Testis (tissue), 3 donors: ENCODE data around the gene UBA6. TPM values are rescaled to one million over a fixed set of nuclear protein-coding genes. Genes with fewer than 3 reads are reported as not detected.
"Not testable (repeated sequence)": the region's sequence is repeated elsewhere in the genome, so short reads cannot be mapped to it uniquely, and the experiment has no call there.

Experiments
- DNase-seq: peaks from one replicate; pipeline ENCODE4 v3.0.0-alpha.2; 2019
- H3K27ac ChIP-seq, 2 donors: fragments of 200-600 bp; sonication (generic); one replicate each; pipeline ENCODE4 v1.5.1; 2019
- H3K27me3 ChIP-seq: fragments of 200-600 bp; sonication (generic); one replicate; pipeline ENCODE4 v1.5.1; 2019
- H3K36me3 ChIP-seq: fragments of 200-600 bp; sonication (generic); one replicate; pipeline ENCODE4 v1.5.1; 2017; ENCODE audit warnings: low read depth; ENCODE audit errors: missing control alignments
- H3K4me1 ChIP-seq: fragments of 200-600 bp; sonication (generic); one replicate; pipeline ENCODE4 v1.5.1; 2019
- H3K4me3 ChIP-seq, 2 donors: fragments of 200-600 bp; sonication (generic); one replicate each; pipeline ENCODE4 v1.5.1; 2017 to 2019
- H3K9me3 ChIP-seq: fragments of 200-600 bp; sonication (generic); one replicate; pipeline ENCODE4 v1.5.1; 2017
- POLR2A ChIP-seq: fragments of 450-650 bp; IDR thresholded peaks from one replicate; pipeline ENCODE4 v1.6.1; 2017; ENCODE audit warnings: antibody characterized with exemption, mild to moderate bottlenecking, moderate library complexity
- WGBS, 2 donors: methylation state at CpG; one replicate each; pipeline ENCODE4 v1.1.5; 2018; 5-methylcytosine and 5-hydroxymethylcytosine counted together
- intact Hi-C: fragments of 100-400 bp; cut with DNase I; formaldehyde crosslinking; loops from one replicate; pipeline ENCODE4 v1.15.1; 2023; ENCODE audit warnings: low total_unique reads
- polyA plus RNA-seq: library from polyadenylated mRNA; stranded (reverse); fragments of 350-450 nt; fragmentation: Illumina TruSeq; extraction: RNeasy Lipid Tissue Mini Kit (QIAGEN cat#74804); gene quantifications from one replicate; pipeline ENCODE4 v1.2.3, GENCODE V29; 2014; ENCODE audit warnings: low read depth, low replicate concordance; ENCODE audit not compliant: insufficient read depth
- total RNA-seq, 2 donors: library from RNA; depleted of rRNA; stranded (reverse); fragments of >200 nt; gene quantifications; one replicate each; pipeline ENCODE4 v1.2.3, GENCODE V29; 2016
- TF ChIP-seq, protein P1 (sequence below), 3 experiments: fragments of 450-650 bp in 2 of 3; fragments of 200-600 bp in 1 of 3; sonication (generic) in 1 of 3; IDR thresholded peaks; one replicate each; pipeline ENCODE4 v1.5.1; 2016 to 2019; ENCODE audit warnings: antibody characterized with exemption in 3 of 3, mild to moderate bottlenecking in 2 of 3, moderate library complexity in 1 of 3

Gene UBA6
- total and polyA plus RNA-seq, 3 donors from 2014 or later, result 19.7 to 86.8 (median 76.2) TPM

DNA sequence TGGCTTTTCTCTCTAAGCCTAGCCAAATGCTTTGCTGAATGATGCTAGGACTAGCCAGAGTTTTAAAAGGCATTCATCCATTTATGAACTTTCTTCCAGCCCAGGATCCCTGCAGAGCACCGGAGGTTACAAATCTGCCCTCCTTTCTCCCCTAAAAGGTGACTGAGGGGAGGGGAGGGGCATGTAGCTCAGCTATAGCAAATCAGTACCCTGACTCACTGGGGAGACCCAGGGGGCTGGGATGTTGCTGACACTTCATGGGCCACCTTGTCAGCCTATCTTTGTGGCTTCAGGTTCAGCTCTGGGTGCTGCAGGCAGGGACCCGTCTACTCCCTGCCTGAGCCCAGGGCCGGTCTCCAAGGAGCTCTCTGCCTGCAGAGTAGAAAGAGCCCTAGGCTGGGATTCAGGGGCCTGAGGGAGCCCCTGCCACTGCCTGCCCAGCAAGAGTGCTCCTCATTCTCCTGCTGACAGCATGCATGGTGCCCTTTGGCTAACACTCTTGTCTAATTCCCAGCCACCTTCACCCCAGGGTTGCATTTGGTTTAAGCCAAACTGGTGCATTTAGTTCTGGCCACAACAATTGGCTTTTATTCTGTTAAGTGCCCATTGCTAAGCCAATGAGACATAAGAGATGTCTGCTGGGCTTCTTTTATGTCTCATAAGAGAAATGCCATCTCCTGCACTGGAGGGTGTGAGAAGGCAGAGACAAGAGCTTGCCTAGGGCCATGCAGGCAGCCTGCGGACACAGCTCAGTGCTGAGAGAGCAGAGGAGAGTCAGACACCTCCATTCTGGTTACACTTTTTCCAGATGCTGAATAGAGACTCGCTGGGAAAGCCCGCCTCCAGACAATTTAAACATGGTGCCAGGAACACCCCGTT, 11.9 kb upstream of the UBA6 start:
- H3K36me3 ChIP-seq, result no peaks in the 10 kb centered on the region
- intact Hi-C loops, result no loop called here
- WGBS, 2 donors, result 78 to 86% methylated on average over 5 of the region's 7 CpGs
- H3K27me3 ChIP-seq, result no peaks in the 10 kb centered on the region
- no peak overlapping the region for H3K27ac ChIP-seq
- H3K9me3 ChIP-seq, result no peaks in the 10 kb centered on the region
- no peak for DNase-seq
- H3K4me3 ChIP-seq, result no peak overlapping the region
- H3K4me1 ChIP-seq, result no peaks in the 10 kb centered on the region
- TF ChIP-seq, protein P1, sequence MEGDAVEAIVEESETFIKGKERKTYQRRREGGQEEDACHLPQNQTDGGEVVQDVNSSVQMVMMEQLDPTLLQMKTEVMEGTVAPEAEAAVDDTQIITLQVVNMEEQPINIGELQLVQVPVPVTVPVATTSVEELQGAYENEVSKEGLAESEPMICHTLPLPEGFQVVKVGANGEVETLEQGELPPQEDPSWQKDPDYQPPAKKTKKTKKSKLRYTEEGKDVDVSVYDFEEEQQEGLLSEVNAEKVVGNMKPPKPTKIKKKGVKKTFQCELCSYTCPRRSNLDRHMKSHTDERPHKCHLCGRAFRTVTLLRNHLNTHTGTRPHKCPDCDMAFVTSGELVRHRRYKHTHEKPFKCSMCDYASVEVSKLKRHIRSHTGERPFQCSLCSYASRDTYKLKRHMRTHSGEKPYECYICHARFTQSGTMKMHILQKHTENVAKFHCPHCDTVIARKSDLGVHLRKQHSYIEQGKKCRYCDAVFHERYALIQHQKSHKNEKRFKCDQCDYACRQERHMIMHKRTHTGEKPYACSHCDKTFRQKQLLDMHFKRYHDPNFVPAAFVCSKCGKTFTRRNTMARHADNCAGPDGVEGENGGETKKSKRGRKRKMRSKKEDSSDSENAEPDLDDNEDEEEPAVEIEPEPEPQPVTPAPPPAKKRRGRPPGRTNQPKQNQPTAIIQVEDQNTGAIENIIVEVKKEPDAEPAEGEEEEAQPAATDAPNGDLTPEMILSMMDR (IDR thresholded peaks at IDR 0.05), result no peak
- no peak for TF ChIP-seq POLR2A

DNA sequence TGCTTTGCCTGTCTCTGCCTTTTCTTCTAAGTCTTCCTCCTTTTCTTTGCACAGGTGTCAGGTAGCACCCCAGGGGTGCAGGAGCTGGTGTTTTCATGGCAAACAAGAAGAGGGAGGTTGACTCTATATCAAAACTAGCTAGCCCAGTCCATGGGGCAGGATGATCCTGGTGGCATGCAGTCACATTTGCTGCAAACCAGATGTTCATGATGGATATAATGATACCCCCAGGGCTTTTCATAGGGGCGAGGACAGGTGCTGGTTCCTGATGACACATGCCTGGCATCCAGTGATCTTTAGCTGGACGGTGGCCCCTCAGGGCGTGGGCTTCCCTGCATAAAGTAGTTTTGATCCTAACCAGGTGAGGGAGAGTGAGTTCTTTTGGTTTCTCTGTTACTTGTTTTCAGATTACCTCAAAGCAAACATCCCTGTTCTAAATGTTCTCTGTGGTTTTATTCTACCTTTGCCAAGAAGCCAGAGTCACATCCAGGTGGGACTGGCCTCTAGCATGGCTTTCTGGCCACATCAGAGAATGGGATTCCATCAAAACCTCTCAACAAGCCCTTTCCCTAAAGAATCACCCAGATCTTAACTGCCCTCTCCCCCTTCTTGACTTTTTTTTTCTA, 11.2 kb upstream of the UBA6 start:
- H3K4me1 ChIP-seq, result no peaks in the 10 kb centered on the region

DNA sequence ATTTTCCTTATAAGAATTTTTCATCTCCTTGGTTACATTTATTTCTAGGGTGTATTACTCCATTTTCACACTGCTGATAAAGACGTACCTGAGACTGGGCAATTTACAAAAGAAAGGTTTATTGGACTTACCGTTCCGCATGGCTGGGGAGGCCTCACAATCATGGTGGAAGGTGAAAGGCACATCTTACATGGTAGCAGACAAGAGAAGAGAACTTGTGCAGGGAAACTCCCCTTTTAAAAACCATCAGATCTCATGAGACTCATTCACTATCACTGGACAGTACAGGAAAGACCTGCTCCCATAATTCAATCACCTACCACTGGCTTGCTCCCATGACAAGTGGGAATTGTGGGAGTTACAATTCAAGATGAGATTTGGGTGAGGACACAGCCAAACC, 5.7 kb upstream of the UBA6 start:
- H3K36me3 ChIP-seq, DNase-seq, H3K4me3 ChIP-seq, H3K27me3 ChIP-seq, H3K4me1 ChIP-seq, H3K9me3 ChIP-seq, intact Hi-C loops, H3K27ac ChIP-seq: not testable (repeated sequence)
- 95% methylated on average over 3 of the region's 3 CpGs for WGBS, 2 donors

More for the DNA sequence above, 11.2 kb upstream of the UBA6 start:
- Histone ChIP-seq H3K27me3 (no peaks in the 10 kb centered on the region), H3K9me3 (no peaks in the 10 kb centered on the region), H3K27ac (no peak overlapping the region), H3K36me3 (no peaks in the 10 kb centered on the region), H3K4me3 (no peak overlapping the region)
- 88 to 93% methylated on average over 3 of the region's 3 CpGs for WGBS, 2 donors
- no peak for DNase-seq
- intact Hi-C loops, result no loop called here
- no peak for TF ChIP-seq POLR2A
- TF ChIP-seq, protein P1 (IDR thresholded peaks at IDR 0.05), result no peak

- intact Hi-C loops, result no loop called here
- no peak overlapping the region for H3K27ac ChIP-seq
- peaks cover 6% of the 10 kb centered on the region for H3K4me1 ChIP-seq
- WGBS, 2 donors, result 93 to 97% methylated on average over 2 of the region's 2 CpGs
- TF ChIP-seq POLR2A, result no peak
- TF ChIP-seq, protein P1 (IDR thresholded peaks at IDR 0.05), result no peak
- no peak for DNase-seq
- H3K27me3 ChIP-seq, result no peaks in the 10 kb centered on the region
- no peaks in the 10 kb centered on the region for H3K36me3 ChIP-seq
- no peaks in the 10 kb centered on the region for H3K9me3 ChIP-seq
- H3K4me3 ChIP-seq, result no peak overlapping the region
Measured at GRCh38 chr4:67704843-67705242, 3.9 kb upstream of the UBA6 start.

- Histone ChIP-seq H3K4me3 (no peak overlapping the region), H3K9me3 (no peaks in the 10 kb centered on the region), H3K27ac (no peak overlapping the region), H3K36me3 (no peaks in the 10 kb centered on the region), H3K27me3 (no peaks in the 10 kb centered on the region), H3K4me1 (peaks cover 6% of the 10 kb centered on the region)
- TF ChIP-seq POLR2A, result no peak
- TF ChIP-seq, protein P1 (IDR thresholded peaks at IDR 0.05), result no peak
- intact Hi-C loops, result no loop called here
- DNase-seq, result no peak
- 66 to 83% methylated on average over 2 of the region's 2 CpGs for WGBS, 2 donors
Measured at GRCh38 chr4:67702166-67702565, 1.2 kb upstream of the UBA6 start.
